ENCODE data around the gene KRTAP10-7.
"Not testable (repeated sequence)": the region's sequence is repeated elsewhere in the genome, so short reads cannot be mapped to it uniquely, and the experiment has no call there.

KRTAP10-7 gene

DNA sequence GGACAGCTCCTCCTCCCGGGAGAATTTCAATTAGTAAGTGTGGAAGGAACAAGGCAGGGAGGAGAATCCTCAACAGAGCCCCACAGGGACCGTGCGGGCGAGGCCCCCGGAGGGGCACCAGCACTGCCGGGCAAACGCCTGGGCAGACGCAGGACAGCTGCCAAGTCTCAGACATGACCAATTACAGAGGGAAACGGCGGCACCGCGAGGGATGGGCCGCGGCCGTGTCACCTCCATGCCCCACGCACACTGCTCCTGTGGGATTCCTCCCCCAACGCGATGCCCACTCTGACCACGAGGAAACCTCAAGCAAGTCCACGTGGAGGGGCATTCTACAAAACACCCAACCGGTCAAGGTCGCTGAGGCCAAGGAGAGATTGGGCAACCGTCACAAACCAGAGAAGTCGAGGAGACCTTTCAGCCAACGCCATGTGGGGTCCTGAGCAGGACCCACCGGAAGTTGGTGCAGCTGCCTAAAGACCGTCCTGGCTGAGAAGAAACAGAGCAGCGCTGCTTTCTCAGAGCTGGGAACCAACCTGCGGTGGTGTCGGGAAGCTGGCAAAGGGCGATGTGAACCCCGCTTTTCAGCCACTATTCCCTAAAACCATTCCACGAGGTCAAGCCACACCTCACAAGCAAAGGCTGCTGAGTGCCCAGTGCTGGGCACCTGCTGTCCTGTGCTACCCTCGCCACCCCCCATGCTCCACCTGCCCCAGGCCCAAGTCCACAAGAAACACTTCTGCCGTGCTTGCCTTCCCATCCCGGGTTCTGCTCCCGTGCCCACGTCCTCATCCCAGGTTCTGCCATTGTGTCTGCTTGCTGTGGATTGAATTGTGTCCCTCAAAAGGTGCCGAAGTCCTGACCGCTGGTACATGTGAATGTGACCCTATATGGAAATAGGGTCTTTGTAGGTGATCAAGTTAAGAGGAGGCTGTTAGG is 28.3 kb upstream of the KRTAP10-7 start:
- DNase-seq (ENCODE audit: low read depth), result no peak

DNA sequence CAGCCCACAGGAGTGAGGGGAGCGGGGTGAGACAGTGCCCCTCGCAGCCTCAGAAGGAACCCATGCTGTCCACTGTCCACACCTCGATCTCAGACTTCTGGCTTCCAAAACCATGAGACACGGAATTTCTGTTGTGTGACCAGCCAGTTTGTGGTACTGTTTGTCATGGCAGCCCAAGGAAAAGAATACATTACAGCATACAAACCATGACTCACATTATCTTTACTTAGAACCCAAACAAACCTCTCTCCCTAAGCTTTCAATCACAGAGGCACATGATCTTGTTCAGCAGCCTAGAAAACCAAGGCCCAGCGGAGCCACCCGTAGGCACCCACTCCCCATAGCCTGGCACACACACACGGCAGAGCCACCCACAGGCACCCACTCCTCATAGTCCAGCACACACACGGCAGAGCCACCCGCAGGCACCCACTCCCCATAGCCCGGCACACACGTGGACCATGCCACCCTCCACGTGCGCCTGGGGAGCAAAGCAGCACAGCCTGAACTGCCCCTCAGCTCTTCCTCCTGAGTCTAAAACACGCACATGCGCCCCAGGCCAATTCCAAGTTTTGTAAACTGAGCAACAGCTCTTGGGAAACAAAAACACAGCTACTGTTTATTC is 27.3 kb upstream of the KRTAP10-7 start:
- DNase-seq (ENCODE audit: low read depth), result no peak

DNA sequence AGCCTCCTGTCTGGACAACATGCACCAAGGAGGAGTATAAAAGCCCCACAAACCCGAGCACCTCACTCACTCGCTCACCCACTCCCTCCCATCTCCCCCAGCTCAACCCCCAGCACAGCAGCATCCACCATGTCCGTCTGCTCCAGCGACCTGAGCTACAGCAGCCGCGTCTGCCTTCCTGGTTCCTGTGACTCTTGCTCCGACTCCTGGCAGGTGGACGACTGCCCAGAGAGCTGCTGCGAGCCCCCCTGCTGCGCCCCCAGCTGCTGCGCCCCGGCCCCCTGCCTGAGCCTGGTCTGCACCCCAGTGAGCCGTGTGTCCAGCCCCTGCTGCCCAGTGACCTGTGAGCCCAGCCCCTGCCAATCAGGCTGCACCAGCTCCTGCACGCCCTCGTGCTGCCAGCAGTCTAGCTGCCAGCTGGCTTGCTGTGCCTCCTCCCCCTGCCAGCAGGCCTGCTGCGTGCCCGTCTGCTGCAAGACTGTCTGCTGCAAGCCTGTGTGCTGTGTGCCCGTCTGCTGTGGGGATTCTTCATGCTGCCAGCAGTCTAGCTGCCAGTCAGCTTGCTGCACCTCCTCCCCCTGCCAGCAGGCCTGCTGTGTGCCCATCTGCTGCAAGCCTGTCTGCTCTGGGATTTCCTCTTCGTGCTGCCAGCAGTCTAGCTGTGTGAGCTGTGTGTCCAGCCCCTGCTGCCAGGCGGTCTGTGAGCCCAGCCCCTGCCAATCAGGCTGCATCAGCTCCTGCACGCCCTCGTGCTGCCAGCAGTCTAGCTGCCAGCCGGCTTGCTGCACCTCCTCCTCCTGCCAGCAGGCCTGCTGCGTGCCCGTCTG is 26.6 kb upstream of the KRTAP10-7 start, which contains the start of gene KRTAP10-4:
Gene KRTAP10-4 (plus strand): TSS at position 100 of the 827 bp plus-strand sequence. CDS start 30 bp downstream, at position 130.
- DNase-seq (ENCODE audit: low read depth), result not testable (repeated sequence)

DNA sequence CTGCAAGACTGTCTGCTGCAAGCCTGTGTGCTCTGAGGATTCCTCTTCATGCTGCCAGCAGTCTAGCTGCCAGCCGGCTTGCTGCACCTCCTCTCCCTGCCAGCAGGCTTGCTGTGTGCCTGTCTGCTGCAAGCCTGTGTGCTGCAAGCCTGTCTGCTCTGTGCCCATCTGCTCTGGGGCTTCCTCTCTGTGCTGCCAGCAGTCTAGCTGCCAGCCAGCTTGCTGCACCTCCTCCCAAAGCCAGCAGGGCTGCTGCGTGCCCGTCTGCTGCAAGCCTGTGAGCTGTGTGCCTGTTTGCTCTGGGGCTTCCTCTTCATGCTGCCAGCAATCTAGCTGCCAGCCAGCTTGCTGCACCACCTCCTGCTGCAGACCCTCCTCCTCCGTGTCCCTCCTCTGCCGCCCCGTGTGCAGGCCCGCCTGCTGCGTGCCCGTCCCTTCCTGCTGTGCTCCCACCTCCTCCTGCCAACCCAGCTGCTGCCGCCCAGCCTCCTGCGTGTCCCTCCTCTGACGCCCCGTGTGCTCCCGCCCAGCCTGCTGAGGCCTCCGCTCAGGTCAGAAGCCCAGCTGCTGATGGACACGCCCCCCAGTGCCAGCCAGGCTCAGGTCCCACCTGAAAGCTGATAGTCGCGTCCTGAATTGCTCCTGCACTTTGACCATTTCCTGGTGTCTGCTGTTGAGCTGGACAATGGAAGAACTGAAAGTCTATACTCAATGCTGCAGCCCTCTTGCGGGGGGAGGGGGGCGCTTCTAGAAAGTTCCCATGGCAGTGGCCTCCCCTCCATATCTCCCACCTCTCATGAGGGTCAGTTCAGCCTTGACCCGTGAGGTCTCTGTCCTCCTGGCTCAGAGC is 25.7 kb upstream of the KRTAP10-7 start:
- no peak for DNase-seq (ENCODE audit: low read depth)

DNA sequence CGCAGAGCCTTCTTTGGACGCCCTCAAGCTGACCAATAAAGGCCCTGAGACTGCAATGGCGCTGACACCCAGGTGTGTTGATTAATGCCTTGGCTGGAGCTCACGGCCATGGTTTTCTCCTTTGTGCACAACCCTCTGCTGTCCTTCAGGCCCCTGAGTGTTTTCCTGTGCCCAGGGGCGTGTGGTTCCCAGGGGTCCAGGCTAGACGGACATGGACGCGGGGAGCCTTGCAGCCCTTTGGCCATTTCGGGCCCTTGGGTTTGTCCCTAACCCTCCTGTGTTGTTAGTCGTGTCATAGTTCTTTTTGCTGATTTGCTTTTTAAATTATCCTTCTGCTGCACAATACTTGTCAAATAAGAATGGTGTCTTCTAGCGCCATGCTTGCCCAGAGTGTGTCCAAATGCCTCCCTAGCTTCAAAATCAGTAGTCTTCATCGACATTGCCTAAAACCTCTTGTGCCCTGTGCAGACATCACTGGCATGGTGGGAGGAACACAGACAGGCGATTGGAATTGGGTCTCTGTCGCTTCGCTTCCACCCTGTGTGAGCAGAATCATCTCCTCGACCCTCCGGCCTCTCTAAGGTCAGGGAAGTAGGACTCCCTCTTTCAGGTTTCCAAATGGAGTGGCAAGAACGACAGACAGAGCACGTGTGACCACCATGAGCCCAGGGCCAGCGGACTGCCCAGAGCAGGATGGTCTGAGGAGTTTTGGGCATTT is 24.9 kb upstream of the KRTAP10-7 start:
- no peak for DNase-seq (ENCODE audit: low read depth)

DNA sequence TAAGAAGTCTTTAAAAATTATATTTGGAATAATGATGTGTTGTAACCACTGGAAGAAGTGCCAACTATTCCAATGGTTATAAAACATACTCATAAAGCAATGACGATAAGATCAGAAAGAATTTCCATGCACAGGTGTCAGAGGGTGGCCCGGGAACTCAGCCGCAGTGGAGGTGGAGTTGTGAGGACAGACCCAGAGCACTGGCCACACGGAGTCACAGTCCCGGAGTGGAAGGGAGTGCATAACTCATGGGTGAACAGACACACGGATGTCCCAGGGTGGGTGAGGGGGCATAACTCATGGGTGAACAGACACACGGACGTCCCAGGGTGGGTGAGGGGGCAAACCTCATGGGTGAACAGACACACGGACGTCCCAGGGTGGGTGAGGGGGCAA is 24.4 kb upstream of the KRTAP10-7 start:
- DNase-seq (ENCODE audit: low read depth), result no peak

DNA sequence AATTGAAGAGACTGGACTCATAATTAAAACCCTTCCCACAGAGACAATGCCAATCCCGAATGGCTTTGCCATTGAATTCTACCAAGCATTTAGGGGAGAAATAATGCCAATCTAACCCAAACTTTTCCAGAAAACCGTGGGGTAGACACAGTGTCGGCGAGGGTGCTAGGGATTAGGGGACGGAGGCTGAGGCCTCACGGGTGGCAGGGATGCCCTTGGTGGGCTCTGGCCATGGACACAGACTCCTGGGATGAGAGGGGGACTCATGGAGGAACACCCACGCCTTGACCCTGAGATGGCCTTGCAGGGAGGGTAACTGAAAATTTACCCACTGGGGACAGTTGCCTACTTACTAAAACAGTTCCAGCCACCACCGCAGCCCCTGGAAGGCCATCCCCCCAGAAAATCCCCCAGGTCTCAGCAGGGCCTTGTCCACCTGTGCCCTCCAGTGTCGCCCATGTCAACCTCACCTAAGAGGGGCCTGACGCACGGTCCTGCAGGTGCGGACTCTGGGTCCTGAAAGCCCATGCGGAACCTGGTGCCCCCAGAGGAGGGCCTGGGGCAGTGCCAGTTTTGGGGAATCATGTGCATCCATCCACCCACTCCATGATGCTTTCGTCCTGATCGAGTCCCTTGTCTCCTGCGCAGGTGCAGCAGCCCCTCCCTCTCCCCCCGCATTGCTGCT is 21.9 kb upstream of the KRTAP10-7 start:
- no peak for DNase-seq (ENCODE audit: low read depth)

DNA sequence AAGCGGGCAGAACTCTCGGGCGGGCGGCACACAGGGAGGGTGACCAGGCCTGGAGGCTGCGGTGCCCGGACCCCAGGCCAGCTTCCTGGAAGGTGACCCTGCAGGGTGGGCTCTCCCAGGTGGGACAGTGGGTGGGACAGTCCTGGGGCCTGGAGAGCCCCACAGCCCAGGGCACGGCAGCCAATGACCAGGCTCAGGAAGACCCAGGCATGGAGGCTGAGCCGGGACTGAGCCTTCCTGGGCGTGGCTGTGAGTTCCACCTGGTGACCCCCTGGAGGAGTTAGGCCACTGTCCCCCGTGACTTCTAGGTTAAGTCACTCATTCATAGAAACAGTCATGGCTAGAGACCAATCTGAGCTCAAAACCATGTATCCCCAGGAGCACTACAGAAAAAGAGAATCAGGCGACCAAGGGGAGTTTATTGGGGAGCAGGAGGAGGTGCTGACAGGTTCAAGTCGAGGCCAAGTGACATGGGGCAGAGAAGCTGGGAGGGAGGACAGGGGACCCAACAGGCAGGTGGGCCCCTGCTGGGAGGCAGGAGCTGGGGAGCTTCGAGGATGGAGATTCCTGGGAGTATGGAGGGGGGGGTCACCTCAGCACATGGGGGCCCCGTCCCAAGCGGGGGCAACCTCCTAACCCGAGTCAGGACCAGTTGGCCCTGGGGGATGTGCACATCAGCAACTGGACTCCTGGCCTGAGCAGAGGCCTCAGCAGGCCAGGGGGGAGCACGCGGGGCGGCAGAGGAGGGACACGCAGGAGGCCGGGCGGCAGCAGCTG is 21.2 kb upstream of the KRTAP10-7 start:
- DNase-seq (ENCODE audit: low read depth), result no peak

DNA sequence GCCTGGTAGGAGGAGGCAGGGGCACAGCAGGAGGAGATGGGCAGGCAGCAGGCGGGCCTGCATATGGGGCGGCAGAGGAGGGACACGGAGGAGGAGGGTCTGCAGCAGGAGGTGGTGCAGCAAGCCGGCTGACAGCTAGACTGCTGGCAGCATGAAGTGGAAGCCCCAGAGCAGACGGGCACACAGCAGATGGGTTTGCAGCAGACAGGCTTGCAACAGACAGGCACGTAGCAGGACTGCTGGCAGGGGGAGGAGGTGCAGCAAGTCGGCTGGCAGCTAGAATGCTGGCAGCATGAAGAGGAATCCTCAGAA is 20.6 kb upstream of the KRTAP10-7 start:
- DNase-seq (ENCODE audit: low read depth), result no peak

DNA sequence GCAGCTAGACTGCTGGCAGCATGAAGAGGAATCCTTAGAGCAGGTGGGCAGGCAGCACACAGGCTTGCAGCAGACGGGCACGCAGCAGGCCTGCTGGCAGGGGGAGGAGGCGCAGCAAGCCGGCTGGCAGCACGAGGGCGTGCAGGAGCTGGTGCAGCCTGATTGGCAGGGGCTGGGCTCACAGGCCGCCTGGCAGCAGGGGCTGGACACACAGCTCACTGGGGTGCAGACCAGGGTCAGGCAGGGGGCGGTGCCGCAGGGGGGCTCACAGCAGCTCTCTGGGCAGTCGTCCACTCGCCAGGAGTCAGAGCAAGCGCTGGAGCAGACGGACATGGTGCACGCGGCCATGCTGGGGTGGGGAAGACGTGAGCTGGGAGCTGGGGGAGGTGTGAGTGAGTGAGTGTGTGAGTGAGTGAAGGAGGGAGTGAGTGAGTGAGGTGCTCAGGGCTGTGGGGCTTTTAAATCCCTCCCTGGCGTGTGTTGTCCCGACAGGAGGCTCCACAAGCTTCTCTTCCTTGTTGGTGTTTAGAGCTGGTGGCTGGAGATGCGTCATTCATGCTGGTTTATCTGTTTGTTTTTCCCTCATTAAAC is 20.1 kb upstream of the KRTAP10-7 start, which contains the start of gene KRTAP10-5:
Gene KRTAP10-5 (minus strand): TSS at position 374 of the 591 bp plus-strand sequence. CDS start 26 bp downstream, at position 348.
- DNase-seq (ENCODE audit: low read depth), result not testable (repeated sequence)

DNA sequence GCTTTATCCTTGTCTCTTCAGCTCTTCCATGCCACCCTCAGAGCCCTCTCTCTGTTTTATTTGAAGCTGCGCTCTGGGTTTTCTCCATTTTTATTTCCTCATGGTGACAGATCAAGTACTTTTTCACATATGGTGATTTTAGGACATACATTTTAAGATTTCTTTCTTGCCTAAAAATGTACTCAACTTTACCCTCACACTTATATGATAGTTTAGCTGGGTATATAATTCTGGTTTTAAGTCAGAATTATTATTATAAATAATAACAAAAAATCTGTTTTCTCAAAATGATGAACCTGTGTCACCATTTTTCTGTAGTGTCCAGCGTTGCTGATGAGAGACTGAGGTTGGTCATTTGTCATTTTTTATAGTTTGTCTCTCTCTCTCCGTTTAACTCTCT is 19.2 kb upstream of the KRTAP10-7 start:
- no peak for DNase-seq (ENCODE audit: low read depth)

DNA sequence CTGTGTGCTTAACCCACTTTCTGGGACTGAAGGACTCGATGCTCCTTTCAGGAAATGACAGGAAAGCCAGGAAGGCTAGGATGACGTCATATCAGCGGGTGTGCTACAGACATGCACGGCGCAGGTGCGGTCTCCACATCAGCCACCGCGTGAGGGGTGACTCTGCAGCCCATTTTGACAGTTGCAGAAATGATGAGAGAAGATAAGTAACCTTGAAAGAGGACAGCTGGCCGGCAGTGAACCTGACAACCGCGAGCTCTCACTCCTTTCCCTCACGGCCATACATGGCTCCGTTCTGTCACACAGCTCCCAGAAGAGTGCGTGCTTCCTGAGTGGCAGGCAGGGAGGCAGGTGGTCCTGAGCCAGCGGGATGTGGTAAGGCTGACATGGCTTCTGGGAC is 18.3 kb upstream of the KRTAP10-7 start:
- no peak for DNase-seq (ENCODE audit: low read depth)

DNA sequence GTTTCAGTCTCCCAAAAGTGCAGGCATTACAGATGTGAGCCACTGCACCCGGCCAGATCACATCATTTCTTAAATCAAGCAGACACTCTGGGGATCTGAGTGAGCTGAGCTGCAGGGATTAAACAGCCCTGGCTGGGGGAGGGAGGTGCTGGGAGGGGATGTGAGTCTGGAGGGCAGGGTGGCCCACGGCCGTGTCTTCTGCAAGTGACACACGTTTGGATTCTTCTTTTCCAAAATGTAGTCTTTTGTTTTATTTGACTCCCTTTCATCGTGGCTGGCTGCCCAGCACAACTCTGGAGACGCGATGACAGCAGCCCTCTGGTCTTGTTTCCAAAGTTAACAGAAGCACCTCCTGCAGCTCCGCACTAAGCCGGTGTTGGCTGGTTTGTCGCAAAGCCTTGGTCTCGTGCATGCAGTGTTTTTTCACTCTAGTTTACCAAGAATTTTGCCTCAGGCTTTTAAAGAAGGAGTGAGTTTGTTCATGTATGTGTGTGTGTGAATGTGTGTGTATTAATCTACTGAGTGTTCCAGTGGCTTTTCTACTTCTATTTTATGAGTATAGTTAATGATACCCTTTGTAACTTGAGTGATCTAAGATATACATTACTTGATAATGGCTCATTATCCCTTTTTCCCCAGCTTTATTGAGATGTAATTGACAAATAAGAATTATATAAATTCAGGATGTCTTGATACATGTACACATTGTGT is 17.2 kb upstream of the KRTAP10-7 start:
- no peak for DNase-seq (ENCODE audit: low read depth)

DNA sequence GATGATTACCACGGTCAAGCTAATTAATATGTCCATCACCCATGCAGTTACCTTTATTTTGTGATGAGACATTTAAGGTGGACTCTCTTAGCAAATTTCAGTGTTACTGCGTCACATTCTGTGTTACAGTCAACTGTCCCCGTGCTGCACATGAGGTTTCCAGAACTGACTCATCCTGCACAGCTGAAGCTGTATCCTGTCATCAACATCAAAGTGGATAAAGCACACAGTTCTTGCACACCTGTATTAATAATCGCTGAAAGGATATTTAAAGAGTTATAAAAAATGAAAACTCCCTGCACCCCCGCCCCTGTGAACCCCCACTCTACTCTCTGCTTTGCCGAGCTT is 16.6 kb upstream of the KRTAP10-7 start:
- no peak for DNase-seq (ENCODE audit: low read depth)

DNA sequence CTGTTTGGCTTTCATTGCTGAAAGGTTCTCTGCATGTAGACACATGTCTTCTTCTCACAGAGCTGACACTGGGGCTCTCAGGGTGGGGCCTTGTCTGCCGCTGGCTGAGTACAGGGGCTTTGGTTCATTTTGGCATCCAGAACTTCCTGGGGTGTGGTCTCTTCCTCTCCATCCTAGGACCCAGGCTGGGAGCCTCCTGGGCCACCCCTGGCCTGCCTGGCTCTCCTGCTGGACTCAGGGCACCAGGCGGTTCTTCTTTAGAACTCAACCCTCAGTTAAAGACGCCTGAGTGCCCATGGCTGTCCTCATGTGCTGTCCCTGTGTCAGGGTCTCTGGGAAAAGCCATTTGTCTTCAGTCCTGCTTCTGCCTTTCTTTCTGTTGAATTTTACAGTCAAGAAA is 14.5 kb upstream of the KRTAP10-7 start:
- DNase-seq (ENCODE audit: low read depth), result no peak

DNA sequence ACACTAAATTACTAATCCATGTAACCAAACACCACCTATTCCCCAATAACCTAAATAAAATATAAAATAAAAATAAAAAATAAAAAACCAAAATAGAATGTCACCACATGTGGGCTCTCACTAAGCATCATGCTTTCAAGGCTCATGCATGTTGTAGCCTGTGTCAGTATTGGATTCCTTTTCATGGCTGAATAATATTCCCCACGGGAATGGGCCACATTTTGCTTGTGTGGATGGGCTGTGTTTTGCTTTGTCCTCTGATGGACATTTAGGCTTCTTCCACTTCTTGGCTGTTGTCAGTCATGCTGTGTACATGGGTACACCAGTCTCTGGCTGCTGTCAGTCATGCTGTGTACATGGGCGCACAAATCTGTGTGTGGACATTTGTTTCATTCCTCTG is 11.3 kb upstream of the KRTAP10-7 start:
- no peak for DNase-seq (ENCODE audit: low read depth)

DNA sequence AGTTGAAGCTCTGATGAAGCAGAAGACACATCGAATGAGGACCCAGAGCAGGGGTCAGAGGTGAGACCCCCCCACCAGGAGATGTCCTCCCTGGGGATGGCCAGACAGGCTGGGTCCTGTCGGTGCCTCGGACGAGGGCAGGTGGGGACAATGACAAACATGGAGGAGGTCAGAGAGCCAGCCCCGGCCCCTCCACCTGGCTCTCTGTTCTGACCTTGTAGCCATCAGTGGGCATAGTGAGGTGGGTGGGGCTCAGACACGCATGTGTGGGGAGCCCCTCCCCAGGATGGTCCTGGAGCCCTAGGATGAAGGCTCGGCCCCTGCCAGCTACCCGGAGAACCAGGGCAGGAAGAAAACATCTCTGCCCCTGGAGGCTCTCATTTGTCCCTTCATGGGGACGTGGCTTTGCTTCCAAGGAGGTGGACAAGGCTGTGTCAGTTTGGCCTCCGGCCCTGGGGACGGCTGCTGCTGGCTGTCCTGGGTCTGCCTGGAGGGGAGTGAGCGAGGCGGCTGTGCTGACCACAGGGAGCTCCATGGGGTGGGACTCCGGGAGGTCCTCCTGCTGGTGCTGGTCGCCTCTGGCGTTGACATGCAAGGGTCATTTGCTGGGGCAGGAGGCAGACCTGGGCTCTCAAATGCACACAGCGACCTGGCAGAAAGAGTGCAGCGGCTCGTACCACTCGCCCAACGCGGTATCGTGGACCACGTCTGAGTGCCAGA is 10.7 kb upstream of the KRTAP10-7 start:
- no peak for DNase-seq (ENCODE audit: low read depth)

DNA sequence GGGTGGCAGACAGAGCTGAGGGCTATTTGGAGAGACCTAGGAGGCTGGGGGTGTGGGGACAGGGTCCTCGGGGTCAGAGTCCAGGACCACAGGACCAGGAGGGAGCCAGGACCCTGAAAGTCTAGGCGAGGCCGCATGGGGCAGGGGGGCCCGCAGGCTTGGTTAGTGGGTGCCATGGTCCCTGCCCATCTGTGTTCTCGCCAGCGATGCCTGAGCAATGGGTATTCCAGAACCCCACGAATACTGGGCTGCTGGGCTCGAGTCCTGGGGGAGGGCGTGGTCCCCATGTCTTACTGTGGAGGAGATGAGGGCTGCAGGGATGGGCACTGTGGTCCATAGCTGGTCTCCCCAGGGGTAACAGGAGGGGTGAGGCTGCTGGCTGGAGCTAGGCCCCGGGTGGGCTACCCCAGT is 10.1 kb upstream of the KRTAP10-7 start:
- no peak for DNase-seq (ENCODE audit: low read depth)
